ENCODE results near the gene GFRA1.

DNA sequence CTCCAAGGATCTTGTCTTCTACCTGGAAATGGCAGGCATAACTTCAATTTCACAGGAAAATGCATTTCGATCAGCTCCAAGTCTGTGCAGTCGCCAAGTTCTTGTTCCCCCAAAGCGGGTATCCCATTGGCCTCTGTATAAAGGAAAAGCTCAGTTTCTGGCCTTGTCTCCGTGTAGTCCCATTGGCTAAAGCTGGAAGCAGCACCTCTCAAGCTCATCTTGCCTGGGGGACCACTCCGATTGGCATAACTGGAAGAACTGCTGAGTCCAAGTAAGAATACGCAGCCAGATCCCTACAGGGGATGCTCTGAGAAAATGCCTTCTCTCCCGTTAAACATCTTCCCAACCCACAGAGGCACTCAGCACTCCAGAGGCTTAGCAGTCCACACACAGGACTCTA is 205.2 kb downstream of the GFRA1 start:
- TF ChIP-seq, protein P1, sequence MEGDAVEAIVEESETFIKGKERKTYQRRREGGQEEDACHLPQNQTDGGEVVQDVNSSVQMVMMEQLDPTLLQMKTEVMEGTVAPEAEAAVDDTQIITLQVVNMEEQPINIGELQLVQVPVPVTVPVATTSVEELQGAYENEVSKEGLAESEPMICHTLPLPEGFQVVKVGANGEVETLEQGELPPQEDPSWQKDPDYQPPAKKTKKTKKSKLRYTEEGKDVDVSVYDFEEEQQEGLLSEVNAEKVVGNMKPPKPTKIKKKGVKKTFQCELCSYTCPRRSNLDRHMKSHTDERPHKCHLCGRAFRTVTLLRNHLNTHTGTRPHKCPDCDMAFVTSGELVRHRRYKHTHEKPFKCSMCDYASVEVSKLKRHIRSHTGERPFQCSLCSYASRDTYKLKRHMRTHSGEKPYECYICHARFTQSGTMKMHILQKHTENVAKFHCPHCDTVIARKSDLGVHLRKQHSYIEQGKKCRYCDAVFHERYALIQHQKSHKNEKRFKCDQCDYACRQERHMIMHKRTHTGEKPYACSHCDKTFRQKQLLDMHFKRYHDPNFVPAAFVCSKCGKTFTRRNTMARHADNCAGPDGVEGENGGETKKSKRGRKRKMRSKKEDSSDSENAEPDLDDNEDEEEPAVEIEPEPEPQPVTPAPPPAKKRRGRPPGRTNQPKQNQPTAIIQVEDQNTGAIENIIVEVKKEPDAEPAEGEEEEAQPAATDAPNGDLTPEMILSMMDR (IDR thresholded peaks at IDR 0.05), result no peak
- TF ChIP-seq POLR2A (IDR thresholded peaks at IDR 0.05), result no peak

Data from Peyer's patch (tissue), 4 donors.